Fibroblast of villous mesenchyme (primary cell): ENCODE data around the gene JMJD4. TPM values are rescaled to one million over a fixed set of nuclear protein-coding genes. Genes with fewer than 3 reads are reported as not detected.

Source experiments
- DNase-seq: peaks from one replicate; pipeline ENCODE4 v3.0.0-alpha.2; 2010; ENCODE audit warnings: low read depth
- H3K4me3 ChIP-seq: 2 replicates; pipeline ENCODE4 v1.5.1; 2011; ENCODE audit warnings: low read depth, mild to moderate bottlenecking, low read length
- total RNA-seq: library from RNA; depleted of rRNA; stranded (reverse); fragments of >200 nt; gene quantifications from 2 replicates; pipeline ENCODE4 v1.2.3, GENCODE V29; 2012
- TF ChIP-seq, protein P1 (sequence below): IDR thresholded peaks from 2 replicates; pipeline ENCODE4 v1.5.1; 2012; ENCODE audit warnings: low read depth, mild to moderate bottlenecking, low read length; ENCODE audit not compliant: insufficient read depth

JMJD4 gene
- total RNA-seq, 1 donor, result 25.5 TPM

GRCh38 chr1:227765261-227766014 is 30.3 kb upstream of the JMJD4 start:
- H3K4me3 ChIP-seq, result no peak overlapping the region
- DNase-seq, result no peak
- TF ChIP-seq, protein P1, sequence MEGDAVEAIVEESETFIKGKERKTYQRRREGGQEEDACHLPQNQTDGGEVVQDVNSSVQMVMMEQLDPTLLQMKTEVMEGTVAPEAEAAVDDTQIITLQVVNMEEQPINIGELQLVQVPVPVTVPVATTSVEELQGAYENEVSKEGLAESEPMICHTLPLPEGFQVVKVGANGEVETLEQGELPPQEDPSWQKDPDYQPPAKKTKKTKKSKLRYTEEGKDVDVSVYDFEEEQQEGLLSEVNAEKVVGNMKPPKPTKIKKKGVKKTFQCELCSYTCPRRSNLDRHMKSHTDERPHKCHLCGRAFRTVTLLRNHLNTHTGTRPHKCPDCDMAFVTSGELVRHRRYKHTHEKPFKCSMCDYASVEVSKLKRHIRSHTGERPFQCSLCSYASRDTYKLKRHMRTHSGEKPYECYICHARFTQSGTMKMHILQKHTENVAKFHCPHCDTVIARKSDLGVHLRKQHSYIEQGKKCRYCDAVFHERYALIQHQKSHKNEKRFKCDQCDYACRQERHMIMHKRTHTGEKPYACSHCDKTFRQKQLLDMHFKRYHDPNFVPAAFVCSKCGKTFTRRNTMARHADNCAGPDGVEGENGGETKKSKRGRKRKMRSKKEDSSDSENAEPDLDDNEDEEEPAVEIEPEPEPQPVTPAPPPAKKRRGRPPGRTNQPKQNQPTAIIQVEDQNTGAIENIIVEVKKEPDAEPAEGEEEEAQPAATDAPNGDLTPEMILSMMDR, result no peak

- H3K4me3 ChIP-seq, result no peak overlapping the region
- DNase-seq, result peak; percentile 10
- TF ChIP-seq, protein P1, result no peak
Measured at GRCh38 chr1:227764019-227764391, 28.9 kb upstream of the JMJD4 start.

DNA sequence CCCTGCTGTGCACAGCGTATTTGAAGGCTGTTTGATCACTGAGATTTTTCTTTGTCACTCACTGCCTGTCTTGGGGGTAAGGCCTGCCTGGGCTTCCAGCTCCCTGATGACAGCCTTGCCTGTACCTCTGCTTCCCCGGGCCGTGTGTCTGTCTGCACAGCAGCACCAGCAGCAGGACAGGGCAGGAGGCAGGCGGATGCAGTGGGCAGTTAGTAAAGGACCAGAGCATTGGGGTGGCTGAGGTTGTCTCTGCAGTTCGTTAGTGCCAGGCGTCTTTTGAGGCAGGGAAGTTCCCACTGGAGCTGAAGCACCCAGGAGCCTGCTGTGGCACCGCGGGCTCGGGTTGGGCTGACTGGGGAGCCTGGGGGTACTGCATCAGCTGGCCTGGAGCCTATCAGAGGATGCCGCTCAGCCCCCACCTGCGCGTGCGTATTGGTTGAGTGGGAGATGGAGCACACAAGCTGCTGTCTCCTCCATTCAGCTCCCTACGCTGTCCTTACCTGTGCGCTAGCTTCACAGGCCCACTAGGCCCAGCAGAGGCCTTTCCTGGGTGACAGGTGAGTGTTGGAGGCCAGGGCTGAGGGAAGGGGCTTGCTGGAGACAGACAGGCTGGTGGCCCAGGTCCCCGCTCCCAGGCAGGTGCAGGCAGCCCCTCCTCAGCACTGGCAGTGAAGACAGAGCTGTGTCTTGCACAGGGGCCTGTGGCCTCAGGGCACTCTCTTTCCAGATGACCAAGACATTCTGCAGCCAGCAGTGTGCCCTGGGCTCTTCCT is 28.3 kb upstream of the JMJD4 start:
- H3K4me3 ChIP-seq, result no peak overlapping the region
- TF ChIP-seq, protein P1, result no peak
- no peak for DNase-seq

- no peak overlapping the region for H3K4me3 ChIP-seq
- TF ChIP-seq, protein P1, result peak; percentile 86
- DNase-seq, result peak; percentile 78
Measured at GRCh38 chr1:227762231-227762911, 27.3 kb upstream of the JMJD4 start.

GRCh38 chr1:227761621-227762230 is 26.6 kb upstream of the JMJD4 start:
- no peak for DNase-seq
- no peak overlapping the region for H3K4me3 ChIP-seq
- TF ChIP-seq, protein P1, result no peak

DNA sequence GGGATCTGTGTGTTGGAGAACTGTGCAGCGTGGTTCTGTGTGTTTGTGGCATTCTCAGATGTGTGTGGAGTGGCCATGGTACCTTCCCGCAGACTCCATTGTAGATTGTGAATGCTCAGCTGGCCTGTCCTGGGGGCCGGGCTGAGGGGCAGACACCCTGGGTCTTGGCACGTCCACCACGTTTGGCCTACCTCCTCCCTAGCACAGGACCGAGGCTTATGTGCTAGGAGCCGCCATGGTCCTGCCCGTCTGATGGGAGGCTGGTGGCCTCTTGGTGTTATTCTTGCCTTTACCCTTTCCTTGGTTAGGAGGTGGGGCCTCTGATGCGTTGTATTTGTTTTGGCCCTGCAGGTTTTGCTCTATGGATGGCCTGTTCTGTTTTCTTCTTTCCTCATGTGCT is 25.3 kb upstream of the JMJD4 start:
- no peak overlapping the region for H3K4me3 ChIP-seq
- TF ChIP-seq, protein P1, result no peak
- no peak for DNase-seq
